HepG2 (cell line): ENCODE data around the gene CEP131. TPM values are rescaled to one million over a fixed set of nuclear protein-coding genes. Genes with fewer than 3 reads are reported as not detected.

Experiments
- ATAC-seq: fragments of 200-7000 bp; cut with Tn5 transposase; 3 replicates; pipeline ENCODE4 v1.9.1; 2020; ENCODE audit warnings: mild to moderate bottlenecking, moderate library complexity
- BruUV-seq: library from RNA; stranded (reverse); fragments of 400-500 nt; replicated peaks from 2 replicates; lab custom pipeline; 2021; lab: Mats Ljungman, UMichigan
- CTCF ChIA-PET: fragments of 300-600 bp; formaldehyde crosslinking; extraction: SDS; loops from one replicate; lab custom pipeline; 2021; ENCODE audit warnings: low total read pairs, inconsistent platforms, low intra/inter-chr PET ratio; lab: Yijun Ruan, JAX
- POLR2A ChIA-PET: fragments of 350-600 bp; sonication (Branson Sonifier 250); formaldehyde crosslinking; loops from one replicate; lab custom pipeline; 2020; ENCODE audit warnings: antibody characterized with exemption, inconsistent platforms; lab: Yijun Ruan, JAX
- DNase-seq: peaks from one replicate; pipeline ENCODE4 v3.0.0-alpha.2; 2015; ENCODE audit warnings: low spot score
- FAIRE-seq: peaks from 3 replicates; lab custom pipeline; 2011; peaks lifted over from hg19 to GRCh38; lab: Jason Lieb, UNC
- H2AFZ ChIP-seq: one replicate; pipeline ENCODE4 v1.6.1; 2011; ENCODE audit warnings: low read length, inconsistent platforms
- H3K27ac ChIP-seq: fragments of 300-600 bp; 3 replicates; pipeline ENCODE4 v1.8.0; 2011; ENCODE audit warnings: mixed run types, mild to moderate bottlenecking, mixed read lengths, low read length, inconsistent platforms; ENCODE audit not compliant: insufficient read depth; ENCODE audit errors: extremely low read length
- H3K27me3 ChIP-seq, 2 experiments: fragments of 200-600 bp in 1 of 2; 2 replicates in 1 of 2; 3 replicates in 1 of 2; pipeline versions ENCODE4 v1.6.0 to v1.8.0; 2011; ENCODE audit warnings: low read length in 2 of 2, mild to moderate bottlenecking in 2 of 2, moderate library complexity in 2 of 2, inconsistent platforms in 1 of 2; ENCODE audit not compliant: insufficient read depth in 2 of 2, control insufficient read depth in 1 of 2
- H3K36me3 ChIP-seq, 2 experiments: fragments of 200-600 bp in 1 of 2; replicated peaks in 1 of 2; 2 replicates in 1 of 2; 3 replicates in 1 of 2; pipeline versions ENCODE4 v1.5.1 to v1.8.0; 2011; ENCODE audit warnings: low read length in 2 of 2, inconsistent platforms in 1 of 2; ENCODE audit not compliant: insufficient read depth in 2 of 2, control insufficient read depth in 1 of 2
- H3K4me1 ChIP-seq: 2 replicates; pipeline ENCODE4 v1.5.1; 2012; ENCODE audit warnings: low read length, inconsistent platforms; ENCODE audit not compliant: insufficient read depth
- H3K4me2 ChIP-seq: 2 replicates; pipeline ENCODE4 v1.6.0; 2011; ENCODE audit warnings: low read depth, low read length, inconsistent platforms
- H3K4me3 ChIP-seq, 3 experiments: fragments of 200-600 bp in 1 of 3; sonication (generic), shearing (Covaris generic) in 1 of 3; replicated peaks in 1 of 3; 2 replicates each; pipeline ENCODE4 v1.5.1; 2011 to 2016; ENCODE audit warnings: low read length in 3 of 3, inconsistent platforms in 2 of 3, low read depth in 2 of 3, mild to moderate bottlenecking in 2 of 3, control low read depth in 1 of 3, mixed read lengths in 1 of 3; ENCODE audit not compliant: insufficient read depth in 1 of 3
- H3K79me2 ChIP-seq: one replicate; pipeline ENCODE4 v1.6.1; 2011; ENCODE audit warnings: low read length, inconsistent platforms; ENCODE audit not compliant: insufficient read depth
- H3K9ac ChIP-seq: 2 replicates; pipeline ENCODE4 v1.6.0; 2011; ENCODE audit warnings: mild to moderate bottlenecking, low read depth, low read length, inconsistent platforms; ENCODE audit not compliant: insufficient read depth
- H3K9me3 ChIP-seq: 2 replicates; pipeline ENCODE4 v1.5.1; 2012; ENCODE audit warnings: mild to moderate bottlenecking, low read length
- H4K20me1 ChIP-seq: 2 replicates; pipeline ENCODE4 v1.6.0; 2011; ENCODE audit warnings: inconsistent platforms, mild to moderate bottlenecking, low read length, moderate library complexity; ENCODE audit not compliant: insufficient read depth
- HES4 ChIP-seq: sonication (generic); formaldehyde crosslinking; IDR thresholded peaks from 2 replicates; pipeline ENCODE4 v1.9.0; 2021; ENCODE audit warnings: mild to moderate bottlenecking, missing genetic modification reagents, borderline replicate concordance
- STAG1 ChIP-seq: sonication (generic); formaldehyde crosslinking; IDR thresholded peaks from 2 replicates; pipeline ENCODE4 v1.4.0; 2020; ENCODE audit warnings: missing genetic modification reagents
- ZNF530 ChIP-seq: sonication (generic); formaldehyde crosslinking; IDR thresholded peaks from 2 replicates; pipeline ENCODE4 v1.5.0; 2020; ENCODE audit warnings: low read depth, mild to moderate bottlenecking, missing genetic modification reagents
- WGBS: methylation state at CpG from one replicate; pipeline ENCODE4 v1.1.6; 2017; ENCODE audit warnings: low lambda C conversion rate; 5-methylcytosine and 5-hydroxymethylcytosine counted together
- in situ Hi-C: cut with HindIII; loops from 2 replicates; pipeline ENCODE4 v1.10.0; 2017; ENCODE audit warnings: low pct_unique_long_range_greater_than_20kb; ENCODE audit not compliant: extremely low pct_ligation_motif_present
- intact Hi-C: fragments of 100-400 bp; cut with micrococcal nuclease; formaldehyde crosslinking; loops from one replicate; pipeline ENCODE4 v1.10.0; 2022; ENCODE audit not compliant: unreplicated experiment
- polyA plus RNA-seq, 8 experiments: library from polyadenylated mRNA; depleted of rRNA in 3 of 8; stranded (reverse) in 7 of 8; unstranded in 1 of 8; fragments of >200 nt; fragmentation: Illumina TruSeq in 4 of 8; extraction: Trizol in 4 of 8; gene quantifications; 2 replicates each; pipeline versions ENCODE4 v1.2.1 to v1.2.3, GENCODE V29; 2011 to 2016; ENCODE audit warnings: low read depth in 4 of 8, missing spikeins in 1 of 8, mixed read lengths in 1 of 8; ENCODE audit not compliant: insufficient read depth in 1 of 8
- total RNA-seq, 5 experiments: library from RNA; depleted of rRNA; stranded (reverse); fragments of >200 nt; fragmentation: Illumina TruSeq; extraction: Trizol; gene quantifications; 2 replicates each; pipeline ENCODE4 v1.2.3, GENCODE V29; 2016; ENCODE audit warnings: low read depth in 1 of 5
- TF ChIP-seq, protein P1 (sequence below): sonication (generic); formaldehyde crosslinking; IDR thresholded peaks from 2 replicates; pipeline ENCODE4 v1.5.1; 2020; ENCODE audit warnings: missing genetic modification reagents, mild to moderate bottlenecking, borderline replicate concordance
- TF ChIP-seq, protein P2 (sequence below): sonication (generic); formaldehyde crosslinking; IDR thresholded peaks from 2 replicates; pipeline ENCODE4 v1.5.0; 2020; ENCODE audit warnings: mild to moderate bottlenecking, missing genetic modification reagents, moderate library complexity

The CEP131 gene
- total and polyA plus RNA-seq, 2 of the 13 experiments (the other 11 are each of a cell fraction or from before 2014, with no cell fraction given), result 5.0 to 16.8 TPM

DNA sequence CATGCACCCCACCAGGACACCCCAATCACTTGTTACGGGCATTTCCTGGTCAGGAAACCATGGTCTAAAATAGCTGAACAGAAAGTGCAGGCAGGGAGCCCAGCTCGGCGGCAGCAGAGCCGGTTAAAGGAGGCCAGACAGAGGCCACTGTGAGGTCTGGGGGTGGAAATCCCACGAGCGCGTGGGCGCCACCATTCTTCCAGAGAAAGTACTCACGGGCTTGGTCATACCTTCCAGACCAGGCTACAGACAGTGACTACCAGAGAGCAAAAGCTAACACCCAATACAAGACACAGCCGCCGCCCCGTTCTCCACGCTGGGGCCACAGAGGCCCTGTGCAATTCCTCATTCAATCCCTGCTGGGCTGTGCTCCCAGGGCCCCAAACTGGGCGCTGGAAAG lies 11.9 kb downstream of the CEP131 start:
- no peak for TF ChIP-seq HES4 (CRISPR knock-in tag)
- peak; percentile 5; the same call in 1 of the 2 replicates for TF ChIP-seq STAG1 (CRISPR knock-in tag)
- TF ChIP-seq, protein P1, sequence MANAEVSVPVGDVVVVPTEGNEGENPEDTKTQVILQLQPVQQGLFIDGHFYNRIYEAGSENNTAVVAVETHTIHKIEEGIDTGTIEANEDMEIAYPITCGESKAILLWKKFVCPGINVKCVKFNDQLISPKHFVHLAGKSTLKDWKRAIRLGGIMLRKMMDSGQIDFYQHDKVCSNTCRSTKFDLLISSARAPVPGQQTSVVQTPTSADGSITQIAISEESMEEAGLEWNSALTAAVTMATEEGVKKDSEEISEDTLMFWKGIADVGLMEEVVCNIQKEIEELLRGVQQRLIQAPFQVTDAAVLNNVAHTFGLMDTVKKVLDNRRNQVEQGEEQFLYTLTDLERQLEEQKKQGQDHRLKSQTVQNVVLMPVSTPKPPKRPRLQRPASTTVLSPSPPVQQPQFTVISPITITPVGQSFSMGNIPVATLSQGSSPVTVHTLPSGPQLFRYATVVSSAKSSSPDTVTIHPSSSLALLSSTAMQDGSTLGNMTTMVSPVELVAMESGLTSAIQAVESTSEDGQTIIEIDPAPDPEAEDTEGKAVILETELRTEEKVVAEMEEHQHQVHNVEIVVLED (CRISPR knock-in tag), result no peak
- no peak for TF ChIP-seq ZNF530 (CRISPR knock-in tag)
- TF ChIP-seq, protein P2, sequence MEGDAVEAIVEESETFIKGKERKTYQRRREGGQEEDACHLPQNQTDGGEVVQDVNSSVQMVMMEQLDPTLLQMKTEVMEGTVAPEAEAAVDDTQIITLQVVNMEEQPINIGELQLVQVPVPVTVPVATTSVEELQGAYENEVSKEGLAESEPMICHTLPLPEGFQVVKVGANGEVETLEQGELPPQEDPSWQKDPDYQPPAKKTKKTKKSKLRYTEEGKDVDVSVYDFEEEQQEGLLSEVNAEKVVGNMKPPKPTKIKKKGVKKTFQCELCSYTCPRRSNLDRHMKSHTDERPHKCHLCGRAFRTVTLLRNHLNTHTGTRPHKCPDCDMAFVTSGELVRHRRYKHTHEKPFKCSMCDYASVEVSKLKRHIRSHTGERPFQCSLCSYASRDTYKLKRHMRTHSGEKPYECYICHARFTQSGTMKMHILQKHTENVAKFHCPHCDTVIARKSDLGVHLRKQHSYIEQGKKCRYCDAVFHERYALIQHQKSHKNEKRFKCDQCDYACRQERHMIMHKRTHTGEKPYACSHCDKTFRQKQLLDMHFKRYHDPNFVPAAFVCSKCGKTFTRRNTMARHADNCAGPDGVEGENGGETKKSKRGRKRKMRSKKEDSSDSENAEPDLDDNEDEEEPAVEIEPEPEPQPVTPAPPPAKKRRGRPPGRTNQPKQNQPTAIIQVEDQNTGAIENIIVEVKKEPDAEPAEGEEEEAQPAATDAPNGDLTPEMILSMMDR (CRISPR knock-in tag), result peak; percentile 22
- ChIA-PET POLR2A (no interaction called here), CTCF (no interaction called here)
- no peak for FAIRE-seq
- intact Hi-C loops (no loop called here), in situ Hi-C loops (no loop called here)
- Histone ChIP-seq H3K36me3 (peaks cover 12 to 31% of the 10 kb centered on the region in 2 experiments), H3K79me2 (no peaks in the 10 kb centered on the region), H2AFZ (no peak overlapping the region), H3K27ac (no peak overlapping the region), H3K4me3 (no peak overlapping the region), H4K20me1 (no peaks in the 10 kb centered on the region), H3K9me3 (no peaks in the 10 kb centered on the region), H3K4me2 (no peak overlapping the region), H3K9ac (no peak overlapping the region), H3K4me1 (no peaks in the 10 kb centered on the region), H3K27me3 (no peaks in the 10 kb centered on the region)
- no peak; the same call in 2 of the 3 replicates for ATAC-seq
- no TSS peak for BruUV-seq
- DNase-seq, result no peak
- WGBS, result 88% methylated on average over 14 of the region's 14 CpGs
